ENCODE measurements around the gene RHO.

RHO gene

GRCh38 chr3:129519449-129519848 lies 9.0 kb upstream of the RHO start:
- TF ChIP-seq EZH2phosphoT487 (IDR thresholded peaks at IDR 0.05; ENCODE audit: low read length) (no peak), CTCF (IDR thresholded peaks at IDR 0.05; ENCODE audit: low read length) (no peak), EZH2 (optimal IDR thresholded peaks at IDR 0.05; ENCODE audit: low read depth, low read length) (no peak)
- no peak overlapping the region for H2AFZ ChIP-seq (ENCODE audit: low read length)
- no peak for DNase-seq
- H4K20me1 ChIP-seq (ENCODE audit: insufficient read depth, low read length), result no peaks in the 10 kb centered on the region
- H3K4me3 ChIP-seq (ENCODE audit: low read length), result no peak overlapping the region
- no peaks in the 10 kb centered on the region for H3F3A ChIP-seq (ENCODE audit: insufficient read depth, low read length)
- H3K36me3 ChIP-seq (replicated peaks; ENCODE audit: insufficient read depth, low read length), result no peaks in the 10 kb centered on the region
- no peaks in the 10 kb centered on the region for H3K9me3 ChIP-seq (replicated peaks; ENCODE audit: insufficient read depth, low read length)
- no peaks in the 10 kb centered on the region for H3K9me2 ChIP-seq (replicated peaks; ENCODE audit: insufficient read depth, low read length)
- no peaks in the 10 kb centered on the region for H3K4me1 ChIP-seq (ENCODE audit: low read length)
- no peak overlapping the region for H3K27ac ChIP-seq (ENCODE audit: low read length)
- no peaks in the 10 kb centered on the region for H3K27me3 ChIP-seq (replicated peaks; ENCODE audit: insufficient read depth, low read length)
- no peak overlapping the region for H3K9ac ChIP-seq (ENCODE audit: low read length)
- H3K79me2 ChIP-seq (ENCODE audit: low read length), result no peaks in the 10 kb centered on the region
- no peak overlapping the region for H3K4me2 ChIP-seq (ENCODE audit: low read depth, low read length)

- no peak overlapping the region for H3K27ac ChIP-seq (ENCODE audit: low read length)
- no peaks in the 10 kb centered on the region for H3K79me2 ChIP-seq (ENCODE audit: low read length)
- TF ChIP-seq EZH2 (optimal IDR thresholded peaks at IDR 0.05; ENCODE audit: low read depth, low read length), result no peak
- TF ChIP-seq EZH2phosphoT487 (IDR thresholded peaks at IDR 0.05; ENCODE audit: low read length), result no peak
- TF ChIP-seq CTCF (IDR thresholded peaks at IDR 0.05; ENCODE audit: low read length), result no peak
- no peaks in the 10 kb centered on the region for H4K20me1 ChIP-seq (ENCODE audit: insufficient read depth, low read length)
- H3K9ac ChIP-seq (ENCODE audit: low read length), result no peak overlapping the region
- H3K9me2 ChIP-seq (replicated peaks; ENCODE audit: insufficient read depth, low read length), result no peaks in the 10 kb centered on the region
- no peak for DNase-seq
- H3F3A ChIP-seq (ENCODE audit: insufficient read depth, low read length), result no peaks in the 10 kb centered on the region
- no peak overlapping the region for H2AFZ ChIP-seq (ENCODE audit: low read length)
- H3K9me3 ChIP-seq (replicated peaks; ENCODE audit: insufficient read depth, low read length), result no peaks in the 10 kb centered on the region
- no peaks in the 10 kb centered on the region for H3K4me1 ChIP-seq (ENCODE audit: low read length)
- H3K27me3 ChIP-seq (replicated peaks; ENCODE audit: insufficient read depth, low read length), result no peaks in the 10 kb centered on the region
- no peak overlapping the region for H3K4me2 ChIP-seq (ENCODE audit: low read depth, low read length)
- H3K4me3 ChIP-seq (ENCODE audit: low read length), result no peak overlapping the region
- H3K36me3 ChIP-seq (replicated peaks; ENCODE audit: insufficient read depth, low read length), result no peaks in the 10 kb centered on the region
Observed at GRCh38 chr3:129519896-129520715, 8.3 kb upstream of the RHO start.

- Histone ChIP-seq H3K27ac (ENCODE audit: low read length) (no peak overlapping the region), H4K20me1 (ENCODE audit: insufficient read depth, low read length) (no peaks in the 10 kb centered on the region), H3K9ac (ENCODE audit: low read length) (no peak overlapping the region), H3K9me3 (replicated peaks; ENCODE audit: insufficient read depth, low read length) (no peaks in the 10 kb centered on the region), H3F3A (ENCODE audit: insufficient read depth, low read length) (no peaks in the 10 kb centered on the region), H3K36me3 (replicated peaks; ENCODE audit: insufficient read depth, low read length) (no peaks in the 10 kb centered on the region), H3K79me2 (ENCODE audit: low read length) (no peaks in the 10 kb centered on the region), H3K27me3 (replicated peaks; ENCODE audit: insufficient read depth, low read length) (no peaks in the 10 kb centered on the region), H2AFZ (ENCODE audit: low read length) (no peak overlapping the region), H3K4me2 (ENCODE audit: low read depth, low read length) (no peak overlapping the region), H3K4me3 (ENCODE audit: low read length) (no peak overlapping the region), H3K9me2 (replicated peaks; ENCODE audit: insufficient read depth, low read length) (no peaks in the 10 kb centered on the region), H3K4me1 (ENCODE audit: low read length) (no peaks in the 10 kb centered on the region)
- DNase-seq, result no peak
- TF ChIP-seq CTCF (IDR thresholded peaks at IDR 0.05; ENCODE audit: low read length) (no peak), EZH2 (optimal IDR thresholded peaks at IDR 0.05; ENCODE audit: low read depth, low read length) (no peak), EZH2phosphoT487 (IDR thresholded peaks at IDR 0.05; ENCODE audit: low read length) (no peak)
Observed at GRCh38 chr3:129520960-129521359, 7.5 kb upstream of the RHO start.

Data from MM.1S (cell line).